Measurements from ENCODE around the gene ST8SIA3. TPM values are rescaled to one million over a fixed set of nuclear protein-coding genes. Genes with fewer than 3 reads are reported as not detected.

ST8SIA3 gene
- total RNA-seq, 4 donors from 2014 or later, result not detected

DNA sequence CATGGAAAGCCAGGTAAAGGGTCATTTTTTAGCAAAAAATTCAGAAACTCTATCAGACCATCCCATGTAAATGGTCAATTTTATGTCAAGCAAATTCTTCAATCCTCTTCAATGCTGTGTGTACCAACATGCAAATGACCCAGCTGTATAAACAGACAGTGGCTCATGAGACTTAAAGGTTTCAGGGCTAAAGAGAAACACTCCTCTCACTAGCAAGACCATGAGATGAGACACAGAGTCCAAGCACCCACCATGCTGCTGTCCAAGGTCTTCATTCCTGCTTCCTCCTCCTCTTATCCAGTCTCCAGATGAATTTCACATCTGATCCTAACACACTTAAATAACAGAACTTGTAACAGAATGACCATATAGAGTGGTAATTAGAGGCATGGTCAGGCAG lies 52.0 kb downstream of the ST8SIA3 start:
- Histone ChIP-seq H3K27ac (no peak overlapping the region), H3K9me3 (no peaks in the 10 kb centered on the region), H3K4me1 (no peaks in the 10 kb centered on the region), H3K36me3 (no peaks in the 10 kb centered on the region), H3K4me3 (no peak overlapping the region), H3K27me3 (no peaks in the 10 kb centered on the region)
- no peak for TF ChIP-seq POLR2A (IDR thresholded peaks at IDR 0.05)
- TF ChIP-seq, protein P1, sequence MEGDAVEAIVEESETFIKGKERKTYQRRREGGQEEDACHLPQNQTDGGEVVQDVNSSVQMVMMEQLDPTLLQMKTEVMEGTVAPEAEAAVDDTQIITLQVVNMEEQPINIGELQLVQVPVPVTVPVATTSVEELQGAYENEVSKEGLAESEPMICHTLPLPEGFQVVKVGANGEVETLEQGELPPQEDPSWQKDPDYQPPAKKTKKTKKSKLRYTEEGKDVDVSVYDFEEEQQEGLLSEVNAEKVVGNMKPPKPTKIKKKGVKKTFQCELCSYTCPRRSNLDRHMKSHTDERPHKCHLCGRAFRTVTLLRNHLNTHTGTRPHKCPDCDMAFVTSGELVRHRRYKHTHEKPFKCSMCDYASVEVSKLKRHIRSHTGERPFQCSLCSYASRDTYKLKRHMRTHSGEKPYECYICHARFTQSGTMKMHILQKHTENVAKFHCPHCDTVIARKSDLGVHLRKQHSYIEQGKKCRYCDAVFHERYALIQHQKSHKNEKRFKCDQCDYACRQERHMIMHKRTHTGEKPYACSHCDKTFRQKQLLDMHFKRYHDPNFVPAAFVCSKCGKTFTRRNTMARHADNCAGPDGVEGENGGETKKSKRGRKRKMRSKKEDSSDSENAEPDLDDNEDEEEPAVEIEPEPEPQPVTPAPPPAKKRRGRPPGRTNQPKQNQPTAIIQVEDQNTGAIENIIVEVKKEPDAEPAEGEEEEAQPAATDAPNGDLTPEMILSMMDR (IDR thresholded peaks at IDR 0.05), result no peak
- intact Hi-C loops (cut with DNase I), result no loop called here
- DNase-seq, result no peak

DNA sequence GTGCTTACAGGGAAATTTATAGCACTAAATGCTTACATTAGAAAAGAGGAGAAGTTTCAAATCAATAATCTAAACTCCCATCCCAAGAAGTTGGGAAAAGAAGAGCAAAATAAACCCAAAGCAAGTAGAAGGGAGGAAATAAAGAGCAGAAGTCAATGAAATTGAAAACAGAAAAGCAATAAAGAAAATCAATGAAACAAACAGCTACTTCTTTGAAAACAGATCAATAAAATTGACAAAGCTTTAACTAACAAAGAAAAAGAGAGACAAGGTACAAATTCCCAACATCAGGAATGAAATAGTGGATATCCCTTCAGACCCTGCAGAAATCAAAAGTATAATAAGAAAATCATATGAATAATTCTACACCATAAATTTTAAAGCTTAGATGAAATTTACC lies 57.3 kb downstream of the ST8SIA3 start:
- no peak overlapping the region for H3K27ac ChIP-seq
- TF ChIP-seq POLR2A (IDR thresholded peaks at IDR 0.05), result no peak
- TF ChIP-seq, protein P1 (IDR thresholded peaks at IDR 0.05), result no peak
- DNase-seq, result no peak
- intact Hi-C loops (cut with DNase I), result no loop called here
- no peak overlapping the region for H3K4me3 ChIP-seq
- H3K4me1 ChIP-seq, result no peaks in the 10 kb centered on the region
- no peaks in the 10 kb centered on the region for H3K36me3 ChIP-seq
- H3K27me3 ChIP-seq, result peaks cover 0 to 5% (median 0%) of the 10 kb centered on the region in 4 donors
- no peaks in the 10 kb centered on the region for H3K9me3 ChIP-seq

DNA sequence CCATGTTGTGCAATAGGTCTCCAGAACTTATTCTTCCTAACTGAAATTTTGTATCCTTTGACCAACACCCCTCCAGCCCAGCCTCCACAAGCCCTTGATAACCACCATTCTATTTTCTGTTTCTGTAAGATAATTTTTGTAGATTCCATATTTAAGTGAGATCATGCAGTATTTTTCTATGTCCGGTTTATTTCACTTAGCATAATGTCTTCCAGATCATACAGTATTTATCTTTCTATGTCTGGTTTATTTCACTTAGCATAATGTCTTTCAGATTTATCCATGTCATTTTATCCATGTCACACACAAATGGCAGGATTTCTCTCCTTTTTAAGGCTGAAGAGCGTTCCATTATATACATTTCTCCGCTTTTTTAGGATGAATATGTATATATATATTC lies 58.4 kb downstream of the ST8SIA3 start:
- H3K9me3 ChIP-seq, result no peaks in the 10 kb centered on the region
- H3K4me1 ChIP-seq, result no peaks in the 10 kb centered on the region
- 43 to 64% methylated on average over 3 of the region's 3 CpGs for WGBS, 2 donors
- intact Hi-C loops (cut with DNase I), result no loop called here
- TF ChIP-seq, protein P1 (IDR thresholded peaks at IDR 0.05), result no peak
- no peak for TF ChIP-seq POLR2A (IDR thresholded peaks at IDR 0.05)
- no peaks in the 10 kb centered on the region for H3K36me3 ChIP-seq
- peaks cover 0 to 5% (median 0%) of the 10 kb centered on the region in 4 donors for H3K27me3 ChIP-seq
- no peak for DNase-seq
- H3K4me3 ChIP-seq, result no peak overlapping the region
- no peak overlapping the region for H3K27ac ChIP-seq

DNA sequence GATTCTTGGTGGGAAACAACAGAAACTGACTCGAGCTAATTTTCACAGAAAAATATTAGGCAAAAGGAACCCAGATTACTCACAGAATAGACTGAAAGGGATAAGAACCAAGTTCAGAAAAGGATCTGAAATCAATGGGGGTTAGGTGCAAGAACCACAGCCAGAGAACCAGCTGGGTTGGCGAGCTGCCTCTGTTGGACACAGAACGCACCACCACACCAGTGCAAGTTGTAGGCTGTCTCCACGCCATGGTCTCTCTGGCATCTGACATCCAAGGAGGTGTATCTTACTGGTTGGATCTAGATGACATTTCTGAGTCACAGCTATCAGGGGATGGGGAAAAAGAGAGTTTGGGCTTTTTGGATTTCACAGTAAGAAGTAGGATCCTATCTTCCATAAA lies 64.2 kb downstream of the ST8SIA3 start:
- TF ChIP-seq, protein P1 (IDR thresholded peaks at IDR 0.05), result no peak
- TF ChIP-seq POLR2A (IDR thresholded peaks at IDR 0.05), result no peak
- Histone ChIP-seq H3K27me3 (peaks cover 0 to 24% (median 0%) of the 10 kb centered on the region in 4 donors), H3K4me1 (no peaks in the 10 kb centered on the region), H3K9me3 (no peaks in the 10 kb centered on the region), H3K36me3 (no peaks in the 10 kb centered on the region), H3K4me3 (no peak overlapping the region), H3K27ac (no peak overlapping the region)
- intact Hi-C loops (cut with DNase I), result no loop called here
- DNase-seq, result no peak
- 58 to 88% methylated on average over 4 of the region's 4 CpGs for WGBS, 2 donors

Other genes with a start within 250 kb of the ST8SIA3 start
- not detected for gene BOD1L2, start 205.5 kb upstream of the ST8SIA3 start, total RNA-seq
- under 1 TPM in 3 of 4 donors, not detected in 1; under 0.01 to 0.09 (median 0.04) TPM for gene ONECUT2, start 82.8 kb downstream of the ST8SIA3 start, total RNA-seq
- 10 to 100 TPM; 23.1 to 42.2 (median 33.1) TPM for gene FECH, start 234.1 kb downstream of the ST8SIA3 start, total RNA-seq

Measured in esophagus squamous epithelium (tissue), 5 donors.